NB4 (cell line): ENCODE results near the gene KMT2C.
"Not testable (repeated sequence)": the region's sequence is repeated elsewhere in the genome, so short reads cannot be mapped to it uniquely, and the experiment has no call there.

Experiments
- POLR2A ChIP-seq: IDR thresholded peaks from 2 replicates; pipeline ENCODE4 v1.6.1; 2011; ENCODE audit warnings: mild to moderate bottlenecking; ENCODE audit not compliant: insufficient read length; ENCODE audit errors: extremely low read depth
- TF ChIP-seq, protein P1 (sequence below): IDR thresholded peaks from one replicate; pipeline ENCODE4 v1.5.1; 2012; ENCODE audit warnings: low read depth, low read length

DNA sequence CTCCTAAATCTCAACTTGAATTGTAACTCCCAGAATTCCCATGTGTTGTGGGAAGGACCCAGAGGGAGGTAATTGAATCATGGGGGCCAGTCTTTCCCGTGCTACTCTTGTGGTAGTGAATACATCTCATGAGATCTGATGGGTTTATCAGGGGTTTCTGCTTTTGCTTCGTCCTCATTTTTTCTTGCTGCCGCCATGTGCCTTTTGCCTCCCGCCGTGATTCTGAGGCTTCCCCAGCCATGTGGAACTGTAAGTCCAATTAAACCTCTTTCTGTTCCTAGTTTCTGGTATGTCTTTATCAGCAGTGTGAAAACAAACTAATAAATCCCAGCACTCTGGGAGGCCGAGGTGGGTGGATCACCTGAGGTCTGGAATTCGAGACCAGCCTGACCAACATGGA is 33.8 kb upstream of the KMT2C start:
- TF ChIP-seq, protein P1, sequence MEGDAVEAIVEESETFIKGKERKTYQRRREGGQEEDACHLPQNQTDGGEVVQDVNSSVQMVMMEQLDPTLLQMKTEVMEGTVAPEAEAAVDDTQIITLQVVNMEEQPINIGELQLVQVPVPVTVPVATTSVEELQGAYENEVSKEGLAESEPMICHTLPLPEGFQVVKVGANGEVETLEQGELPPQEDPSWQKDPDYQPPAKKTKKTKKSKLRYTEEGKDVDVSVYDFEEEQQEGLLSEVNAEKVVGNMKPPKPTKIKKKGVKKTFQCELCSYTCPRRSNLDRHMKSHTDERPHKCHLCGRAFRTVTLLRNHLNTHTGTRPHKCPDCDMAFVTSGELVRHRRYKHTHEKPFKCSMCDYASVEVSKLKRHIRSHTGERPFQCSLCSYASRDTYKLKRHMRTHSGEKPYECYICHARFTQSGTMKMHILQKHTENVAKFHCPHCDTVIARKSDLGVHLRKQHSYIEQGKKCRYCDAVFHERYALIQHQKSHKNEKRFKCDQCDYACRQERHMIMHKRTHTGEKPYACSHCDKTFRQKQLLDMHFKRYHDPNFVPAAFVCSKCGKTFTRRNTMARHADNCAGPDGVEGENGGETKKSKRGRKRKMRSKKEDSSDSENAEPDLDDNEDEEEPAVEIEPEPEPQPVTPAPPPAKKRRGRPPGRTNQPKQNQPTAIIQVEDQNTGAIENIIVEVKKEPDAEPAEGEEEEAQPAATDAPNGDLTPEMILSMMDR = not testable (repeated sequence)
- TF ChIP-seq POLR2A = not testable (repeated sequence)
